Measurements from ENCODE around the gene ATP6V0E1.

The ATP6V0E1 gene

GRCh38 chr5:172973931-172974330 lies 9.6 kb upstream of the ATP6V0E1 start:
- Histone ChIP-seq H3K9me3 (ENCODE audit: insufficient read depth, low read length) (no peaks in the 10 kb centered on the region), H3K79me2 (ENCODE audit: low read length) (no peaks in the 10 kb centered on the region), H3K27ac (ENCODE audit: low read length) (no peak overlapping the region), H2AFZ (ENCODE audit: low read depth, low read length) (no peak overlapping the region), H4K20me1 (ENCODE audit: insufficient read depth, low read length) (no peaks in the 10 kb centered on the region), H3K36me3 (replicated peaks; ENCODE audit: low read depth, low read length) (peaks cover 3% of the 10 kb centered on the region), H3K9ac (ENCODE audit: low read length) (no peak overlapping the region), H3K4me3 (ENCODE audit: low read length) (no peak overlapping the region), H3K4me1 (ENCODE audit: low read length) (no peaks in the 10 kb centered on the region), H3K27me3 (ENCODE audit: low read depth, low read length) (no peaks in the 10 kb centered on the region), H3K4me2 (ENCODE audit: low read length) (no peak overlapping the region)
- TF ChIP-seq EZH2phosphoT487 (IDR thresholded peaks at IDR 0.05; ENCODE audit: low read depth) (no peak), CTCF (IDR thresholded peaks at IDR 0.05; ENCODE audit: low read depth, low read length) (no peak)

GRCh38 chr5:172975289-172975688 lies 8.3 kb upstream of the ATP6V0E1 start:
- Histone ChIP-seq H4K20me1 (ENCODE audit: insufficient read depth, low read length) (no peaks in the 10 kb centered on the region), H3K27ac (ENCODE audit: low read length) (no peak overlapping the region), H3K36me3 (replicated peaks; ENCODE audit: low read depth, low read length) (peaks cover under 1% of the 10 kb centered on the region), H3K9ac (ENCODE audit: low read length) (no peak overlapping the region), H3K9me3 (ENCODE audit: insufficient read depth, low read length) (no peaks in the 10 kb centered on the region), H3K4me3 (ENCODE audit: low read length) (no peak overlapping the region), H2AFZ (ENCODE audit: low read depth, low read length) (no peak overlapping the region), H3K4me1 (ENCODE audit: low read length) (no peaks in the 10 kb centered on the region), H3K27me3 (ENCODE audit: low read depth, low read length) (no peaks in the 10 kb centered on the region), H3K79me2 (ENCODE audit: low read length) (no peaks in the 10 kb centered on the region), H3K4me2 (ENCODE audit: low read length) (no peak overlapping the region)
- TF ChIP-seq CTCF (IDR thresholded peaks at IDR 0.05; ENCODE audit: low read depth, low read length) (no peak), EZH2phosphoT487 (IDR thresholded peaks at IDR 0.05; ENCODE audit: low read depth) (no peak)

- Histone ChIP-seq H3K79me2 (ENCODE audit: low read length) (peaks cover 14% of the 10 kb centered on the region), H3K9ac (ENCODE audit: low read length) (no peak overlapping the region), H3K4me1 (ENCODE audit: low read length) (no peaks in the 10 kb centered on the region), H3K4me3 (ENCODE audit: low read length) (no peak overlapping the region), H3K9me3 (ENCODE audit: insufficient read depth, low read length) (no peaks in the 10 kb centered on the region), H3K27ac (ENCODE audit: low read length) (no peak overlapping the region), H3K36me3 (replicated peaks; ENCODE audit: low read depth, low read length) (no peaks in the 10 kb centered on the region), H3K4me2 (ENCODE audit: low read length) (no peak overlapping the region), H2AFZ (ENCODE audit: low read depth, low read length) (no peak overlapping the region), H4K20me1 (ENCODE audit: insufficient read depth, low read length) (no peaks in the 10 kb centered on the region), H3K27me3 (ENCODE audit: low read depth, low read length) (no peaks in the 10 kb centered on the region)
- TF ChIP-seq CTCF (IDR thresholded peaks at IDR 0.05; ENCODE audit: low read depth, low read length) (no peak), EZH2phosphoT487 (IDR thresholded peaks at IDR 0.05; ENCODE audit: low read depth) (no peak)
Measured at GRCh38 chr5:172979778-172980177, 3.8 kb upstream of the ATP6V0E1 start.

GRCh38 chr5:172981931-172982330 lies 1.6 kb upstream of the ATP6V0E1 start:
- H3K79me2 ChIP-seq (ENCODE audit: low read length), result peaks cover 36% of the 10 kb centered on the region
- H3K9ac ChIP-seq (ENCODE audit: low read length), result no peak overlapping the region
- no peaks in the 10 kb centered on the region for H3K27me3 ChIP-seq (ENCODE audit: low read depth, low read length)
- peaks cover 13% of the 10 kb centered on the region for H4K20me1 ChIP-seq (ENCODE audit: insufficient read depth, low read length)
- no peaks in the 10 kb centered on the region for H3K9me3 ChIP-seq (ENCODE audit: insufficient read depth, low read length)
- H3K4me1 ChIP-seq (ENCODE audit: low read length), result peaks cover 7% of the 10 kb centered on the region
- TF ChIP-seq EZH2phosphoT487 (IDR thresholded peaks at IDR 0.05; ENCODE audit: low read depth) (no peak), CTCF (IDR thresholded peaks at IDR 0.05; ENCODE audit: low read depth, low read length) (no peak)
- H3K27ac ChIP-seq (ENCODE audit: low read length), result no peak overlapping the region
- H2AFZ ChIP-seq (ENCODE audit: low read depth, low read length), result no peak overlapping the region
- no peak overlapping the region for H3K4me3 ChIP-seq (ENCODE audit: low read length)
- no peak overlapping the region for H3K4me2 ChIP-seq (ENCODE audit: low read length)
- peaks cover 14% of the 10 kb centered on the region for H3K36me3 ChIP-seq (replicated peaks; ENCODE audit: low read depth, low read length)

Data from OCI-LY3 (cell line).